ENCODE results near the gene TOR1A.
A peak's percentile ranks its signal among the peaks of the same experiment; 100 is the strongest.

Gene TOR1A

GRCh38 chr9:129835128-129835859 is 11.4 kb upstream of the TOR1A start, which contains the start of the genes C9orf78 and USP20:
Gene C9orf78, minus strand, starts transcription at chr9:129835275. Its CDS starts 54 bp downstream, at chr9:129835221.
Gene USP20, plus strand, starts transcription at chr9:129835458. Its CDS starts 17,098 bp downstream, at chr9:129852556.
- Histone ChIP-seq H4K20me1 (ENCODE audit: insufficient read depth) (no peaks in the 10 kb centered on the region), H3K9ac (peak within 1 kb of the TSS; percentile 74), H3K36me3 (ENCODE audit: insufficient read depth) (no peaks in the 10 kb centered on the region; the same call in 1 of the 2 replicates), H3K4me3 (IDR thresholded peaks at IDR 0.05; ENCODE audit: insufficient read depth, low read depth, low read length) (no peak within 1 kb of the TSS), H3K79me2 (ENCODE audit: insufficient read depth, low read depth) (peaks cover 20% of the 10 kb centered on the region; the same call in 1 of the 2 replicates), H3K27me3 (ENCODE audit: insufficient read depth, low read depth) (no peaks in the 10 kb centered on the region), H2AFZ (ENCODE audit: low read depth) (peak within 1 kb of the TSS; percentile 97), H3K27ac (peak within 1 kb of the TSS; percentile 47), H3K4me1 (ENCODE audit: low read depth, poor library complexity, severe bottlenecking) (peaks cover 12% of the 10 kb centered on the region), H3K4me2 (peak within 1 kb of the TSS; percentile 96)
- TF ChIP-seq CTCF (conservative IDR thresholded peaks at IDR 0.05; ENCODE audit: low read depth, low read length), result no peak

DNA sequence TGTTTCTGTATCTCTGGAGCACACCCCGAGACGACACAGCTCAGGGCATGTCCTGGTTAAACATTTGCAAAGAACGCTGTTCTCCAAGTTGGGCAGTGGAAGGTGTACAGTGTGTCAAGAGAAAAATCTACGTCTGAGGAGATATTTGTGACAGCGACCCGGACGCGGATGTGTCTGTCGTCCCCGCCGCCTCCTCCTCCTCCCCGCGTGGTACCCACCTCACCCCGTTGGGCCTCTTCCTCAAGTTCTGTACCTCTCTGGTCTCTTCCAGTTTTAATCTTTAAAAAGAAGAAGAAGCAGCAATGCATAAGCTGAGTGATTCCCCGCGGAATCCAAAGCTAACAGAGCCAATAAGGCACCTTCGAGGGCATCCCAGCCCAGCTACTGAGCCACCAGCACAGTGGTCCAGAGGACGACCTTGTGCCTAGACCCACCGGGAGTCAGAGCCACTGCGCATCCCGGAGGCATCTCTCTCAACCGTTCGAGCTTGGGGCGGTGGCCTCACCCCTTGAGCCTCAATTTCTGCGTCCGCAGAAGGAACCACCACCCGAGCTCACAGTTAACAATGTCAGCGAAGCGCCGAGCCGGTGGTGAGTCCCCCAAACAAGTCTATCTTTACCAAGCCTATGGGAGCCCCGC is 10.7 kb upstream of the TOR1A start:
- H3K27ac ChIP-seq, result peak overlapping the region; percentile 47
- no peak for TF ChIP-seq CTCF (conservative IDR thresholded peaks at IDR 0.05; ENCODE audit: low read depth, low read length)
- H3K9ac ChIP-seq, result peak overlapping the region; percentile 67
- peak overlapping the region; percentile 96 for H3K4me2 ChIP-seq
- no peaks in the 10 kb centered on the region; the same call in 1 of the 2 replicates for H3K36me3 ChIP-seq (ENCODE audit: insufficient read depth)
- no peaks in the 10 kb centered on the region for H3K27me3 ChIP-seq (ENCODE audit: insufficient read depth, low read depth)
- no peak overlapping the region for H3K4me3 ChIP-seq (IDR thresholded peaks at IDR 0.05; ENCODE audit: insufficient read depth, low read depth, low read length)
- no peaks in the 10 kb centered on the region for H4K20me1 ChIP-seq (ENCODE audit: insufficient read depth)
- H3K79me2 ChIP-seq (ENCODE audit: insufficient read depth, low read depth), result peaks cover 20% of the 10 kb centered on the region; the same call in 1 of the 2 replicates
- peak overlapping the region; percentile 97 for H2AFZ ChIP-seq (ENCODE audit: low read depth)
- peaks cover 12% of the 10 kb centered on the region for H3K4me1 ChIP-seq (ENCODE audit: low read depth, poor library complexity, severe bottlenecking)

GRCh38 chr9:129832982-129833381 is 9.0 kb upstream of the TOR1A start:
- peaks cover 20% of the 10 kb centered on the region; the same call in 1 of the 2 replicates for H3K79me2 ChIP-seq (ENCODE audit: insufficient read depth, low read depth)
- no peaks in the 10 kb centered on the region for H4K20me1 ChIP-seq (ENCODE audit: insufficient read depth)
- no peak for TF ChIP-seq CTCF (conservative IDR thresholded peaks at IDR 0.05; ENCODE audit: low read depth, low read length)
- H3K9ac ChIP-seq, result no peak overlapping the region
- no peaks in the 10 kb centered on the region for H3K27me3 ChIP-seq (ENCODE audit: insufficient read depth, low read depth)
- H2AFZ ChIP-seq (ENCODE audit: low read depth), result no peak overlapping the region
- H3K4me3 ChIP-seq (IDR thresholded peaks at IDR 0.05; ENCODE audit: insufficient read depth, low read depth, low read length), result no peak overlapping the region
- H3K4me2 ChIP-seq, result no peak overlapping the region
- H3K36me3 ChIP-seq (ENCODE audit: insufficient read depth), result no peaks in the 10 kb centered on the region; the same call in 1 of the 2 replicates
- H3K27ac ChIP-seq, result no peak overlapping the region
- H3K4me1 ChIP-seq (ENCODE audit: low read depth, poor library complexity, severe bottlenecking), result peaks cover 12% of the 10 kb centered on the region

DNA sequence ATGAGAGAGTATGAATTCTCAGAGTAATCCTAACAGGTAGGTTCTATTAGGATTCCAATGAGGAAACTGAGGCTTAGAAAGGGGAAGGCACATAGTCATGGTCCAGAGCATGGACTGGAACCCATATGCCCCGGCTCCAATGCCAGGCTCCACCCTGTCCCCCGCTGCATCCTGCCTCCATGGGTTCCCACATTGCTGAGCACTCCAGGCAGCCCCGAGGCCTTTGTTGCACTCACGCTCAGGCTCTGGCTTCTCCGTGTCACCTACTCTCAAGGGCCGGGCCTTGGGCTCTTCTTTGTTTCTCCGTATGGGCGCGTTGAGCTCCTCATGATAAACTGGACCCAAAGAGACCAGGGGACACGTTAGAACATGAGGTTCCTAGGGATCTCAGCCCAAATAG is 5.0 kb upstream of the TOR1A start:
- no peak overlapping the region for H3K4me2 ChIP-seq
- peaks cover 2% of the 10 kb centered on the region for H3K4me1 ChIP-seq (ENCODE audit: low read depth, poor library complexity, severe bottlenecking)
- H2AFZ ChIP-seq (ENCODE audit: low read depth), result no peak overlapping the region
- H4K20me1 ChIP-seq (ENCODE audit: insufficient read depth), result no peaks in the 10 kb centered on the region
- no peak overlapping the region for H3K27ac ChIP-seq
- H3K79me2 ChIP-seq (ENCODE audit: insufficient read depth, low read depth), result peaks cover 10% of the 10 kb centered on the region; the same call in 1 of the 2 replicates
- no peak for TF ChIP-seq CTCF (conservative IDR thresholded peaks at IDR 0.05; ENCODE audit: low read depth, low read length)
- H3K4me3 ChIP-seq (IDR thresholded peaks at IDR 0.05; ENCODE audit: insufficient read depth, low read depth, low read length), result no peak overlapping the region
- no peaks in the 10 kb centered on the region; the same call in 1 of the 2 replicates for H3K36me3 ChIP-seq (ENCODE audit: insufficient read depth)
- H3K9ac ChIP-seq, result no peak overlapping the region
- no peaks in the 10 kb centered on the region for H3K27me3 ChIP-seq (ENCODE audit: insufficient read depth, low read depth)
